GM13976 (cell line): ENCODE measurements around the gene LRRD1.
A peak's percentile ranks its signal among the peaks of the same experiment; 100 is the strongest.
"Not testable (repeated sequence)": the region's sequence is repeated elsewhere in the genome, so short reads cannot be mapped to it uniquely, and the experiment has no call there.

Source experiments
- DNase-seq: peaks from one replicate; pipeline ENCODE4 v3.0.0; 2012; ENCODE audit warnings: low spot score
- CTCF ChIP-seq: IDR thresholded peaks from 2 replicates; pipeline ENCODE4 v1.5.1; 2012; ENCODE audit warnings: borderline replicate concordance, mild to moderate bottlenecking; ENCODE audit not compliant: insufficient read depth; ENCODE audit errors: extremely low read depth, missing control alignments, control extremely low read depth
- in situ Hi-C: fragments of 300-500 bp; cut with MboI; formaldehyde crosslinking; loops from one replicate; pipeline ENCODE4 v1.12.0; 2022; ENCODE audit warnings: low sequenced_read_pairs, mixed read lengths, inconsistent platforms; ENCODE audit not compliant: unreplicated experiment

LRRD1 gene

GRCh38 chr7:92200791-92201190 is 21.8 kb upstream of the LRRD1 start:
- TF ChIP-seq CTCF, result no peak
- in situ Hi-C loops, result no loop called here
- DNase-seq, result no peak

- DNase-seq, result no peak
- TF ChIP-seq CTCF, result no peak
- in situ Hi-C loops, result no loop called here
These were observed 13.4 kb upstream of the LRRD1 start for GRCh38 chr7:92192326-92192725.

GRCh38 chr7:92189246-92189645 is 10.3 kb upstream of the LRRD1 start:
- DNase-seq, in situ Hi-C loops: not testable (repeated sequence)

- in situ Hi-C loops, DNase-seq: not testable (repeated sequence)
These were observed 5.4 kb upstream of the LRRD1 start for GRCh38 chr7:92184294-92184693.

- in situ Hi-C loops, result no loop called here
- DNase-seq, result no peak
- TF ChIP-seq CTCF, result no peak
These were observed 1.6 kb downstream of the LRRD1 start for GRCh38 chr7:92177362-92177761.

GRCh38 chr7:92169529-92169928 is 9.4 kb downstream of the LRRD1 start:
- in situ Hi-C loops, result not testable (repeated sequence)

GRCh38 chr7:92161271-92161670 is 17.7 kb downstream of the LRRD1 start:
- no peak for DNase-seq
- in situ Hi-C loops, result no loop called here
- no peak for TF ChIP-seq CTCF

More at GRCh38 chr7:92169529-92169928, 9.4 kb downstream of the LRRD1 start:
- DNase-seq, result not testable (repeated sequence)

GRCh38 chr7:92158660-92159575 is 20.0 kb downstream of the LRRD1 start:
- in situ Hi-C loops, result no loop called here
- DNase-seq, result peak; percentile 36
- TF ChIP-seq CTCF, result no peak
